ENCODE data around the gene MACIR. TPM values are rescaled to one million over a fixed set of nuclear protein-coding genes. Genes with fewer than 3 reads are reported as not detected.

The MACIR gene
- total RNA-seq, 4 donors from 2014 or later, result 21.7 to 72.8 (median 47.7) TPM

- TF ChIP-seq, protein P1, sequence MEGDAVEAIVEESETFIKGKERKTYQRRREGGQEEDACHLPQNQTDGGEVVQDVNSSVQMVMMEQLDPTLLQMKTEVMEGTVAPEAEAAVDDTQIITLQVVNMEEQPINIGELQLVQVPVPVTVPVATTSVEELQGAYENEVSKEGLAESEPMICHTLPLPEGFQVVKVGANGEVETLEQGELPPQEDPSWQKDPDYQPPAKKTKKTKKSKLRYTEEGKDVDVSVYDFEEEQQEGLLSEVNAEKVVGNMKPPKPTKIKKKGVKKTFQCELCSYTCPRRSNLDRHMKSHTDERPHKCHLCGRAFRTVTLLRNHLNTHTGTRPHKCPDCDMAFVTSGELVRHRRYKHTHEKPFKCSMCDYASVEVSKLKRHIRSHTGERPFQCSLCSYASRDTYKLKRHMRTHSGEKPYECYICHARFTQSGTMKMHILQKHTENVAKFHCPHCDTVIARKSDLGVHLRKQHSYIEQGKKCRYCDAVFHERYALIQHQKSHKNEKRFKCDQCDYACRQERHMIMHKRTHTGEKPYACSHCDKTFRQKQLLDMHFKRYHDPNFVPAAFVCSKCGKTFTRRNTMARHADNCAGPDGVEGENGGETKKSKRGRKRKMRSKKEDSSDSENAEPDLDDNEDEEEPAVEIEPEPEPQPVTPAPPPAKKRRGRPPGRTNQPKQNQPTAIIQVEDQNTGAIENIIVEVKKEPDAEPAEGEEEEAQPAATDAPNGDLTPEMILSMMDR (IDR thresholded peaks at IDR 0.05), result no peak
- TF ChIP-seq POLR2A (IDR thresholded peaks at IDR 0.05) (no peak), POLR2AphosphoS5 (IDR thresholded peaks at IDR 0.05) (no peak), EP300 (IDR thresholded peaks at IDR 0.05; ENCODE audit: low read depth) (no peak)
- WGBS, 2 donors (ENCODE audit: low coverage in 1 of 2), result 96 to 100% methylated on average over 1 of the region's 1 CpG
- intact Hi-C loops (cut with DNase I; ENCODE audit: low total_unique reads), result no loop called here
- H3K4me1 ChIP-seq, result no peaks in the 10 kb centered on the region
- no peak overlapping the region for H3K4me3 ChIP-seq
- no peak for DNase-seq
- no peak overlapping the region for H3K27ac ChIP-seq
- H3K9me3 ChIP-seq, result no peaks in the 10 kb centered on the region
- no peaks in the 10 kb centered on the region for H3K36me3 ChIP-seq
- no peaks in the 10 kb centered on the region for H3K27me3 ChIP-seq
- in situ Hi-C loops (cut with MboI; ENCODE audit: low pct_ligation_motif_present in 1 of 4, low pct_unique_long_range_greater_than_20kb in 1 of 4, low sequenced_read_pairs in 3 of 4), result no loop called here
Measured at GRCh38 chr5:103289024-103289423, 30.5 kb downstream of the MACIR start.

DNA sequence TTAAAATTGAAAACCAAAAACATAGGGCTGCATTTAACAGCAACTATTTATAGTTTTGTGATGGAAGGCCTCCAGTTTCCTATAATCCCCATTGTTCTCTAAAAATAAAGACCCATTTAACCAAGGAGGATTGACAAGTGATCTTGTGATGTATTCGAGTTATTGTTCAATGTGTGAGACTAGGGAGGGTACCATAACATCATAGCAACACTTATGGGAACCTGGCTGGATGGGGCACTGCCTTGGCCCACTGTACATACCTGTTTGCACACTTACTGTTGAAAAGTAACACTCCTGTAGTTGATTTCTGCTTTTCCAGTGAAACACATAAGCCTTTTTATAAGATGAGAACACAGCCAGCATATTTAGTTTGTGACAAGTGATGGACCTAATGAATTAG lies 32.3 kb downstream of the MACIR start:
- intact Hi-C loops (cut with DNase I; ENCODE audit: low total_unique reads), result no loop called here
- no peaks in the 10 kb centered on the region for H3K36me3 ChIP-seq
- TF ChIP-seq EP300 (IDR thresholded peaks at IDR 0.05; ENCODE audit: low read depth), result no peak
- TF ChIP-seq POLR2AphosphoS5 (IDR thresholded peaks at IDR 0.05), result no peak
- TF ChIP-seq, protein P1 (IDR thresholded peaks at IDR 0.05), result no peak
- no peak for TF ChIP-seq POLR2A (IDR thresholded peaks at IDR 0.05)
- H3K27ac ChIP-seq, result no peak overlapping the region
- no peak for DNase-seq
- in situ Hi-C loops (cut with MboI; ENCODE audit: low pct_ligation_motif_present in 1 of 4, low pct_unique_long_range_greater_than_20kb in 1 of 4, low sequenced_read_pairs in 3 of 4), result no loop called here
- H3K4me3 ChIP-seq, result no peak overlapping the region
- H3K9me3 ChIP-seq, result no peaks in the 10 kb centered on the region
- no peaks in the 10 kb centered on the region for H3K4me1 ChIP-seq
- no peaks in the 10 kb centered on the region for H3K27me3 ChIP-seq
- WGBS, 2 donors (ENCODE audit: low coverage in 1 of 2), result 77% methylated on average over 1 of the region's 1 CpG; no CpG with 5 or more reads in 1 of the 2 donors

GRCh38 chr5:103291606-103292005 lies 33.0 kb downstream of the MACIR start:
- H3K36me3 ChIP-seq, result no peaks in the 10 kb centered on the region
- WGBS, 2 donors (ENCODE audit: low coverage in 1 of 2), result 83 to 97% methylated on average over 3 to 4 of the region's 4 CpGs
- no peaks in the 10 kb centered on the region for H3K27me3 ChIP-seq
- intact Hi-C loops (cut with DNase I; ENCODE audit: low total_unique reads), result no loop called here
- no peak overlapping the region for H3K4me3 ChIP-seq
- no peaks in the 10 kb centered on the region for H3K9me3 ChIP-seq
- no peak overlapping the region for H3K27ac ChIP-seq
- no peak for DNase-seq
- no peaks in the 10 kb centered on the region for H3K4me1 ChIP-seq
- in situ Hi-C loops (cut with MboI; ENCODE audit: low pct_ligation_motif_present in 1 of 4, low pct_unique_long_range_greater_than_20kb in 1 of 4, low sequenced_read_pairs in 3 of 4), result no loop called here
- no peak for TF ChIP-seq POLR2A (IDR thresholded peaks at IDR 0.05)
- TF ChIP-seq EP300 (IDR thresholded peaks at IDR 0.05; ENCODE audit: low read depth), result no peak
- TF ChIP-seq POLR2AphosphoS5 (IDR thresholded peaks at IDR 0.05), result no peak
- TF ChIP-seq, protein P1 (IDR thresholded peaks at IDR 0.05), result no peak

- in situ Hi-C loops (cut with MboI; ENCODE audit: low pct_ligation_motif_present in 1 of 4, low pct_unique_long_range_greater_than_20kb in 1 of 4, low sequenced_read_pairs in 3 of 4), result no loop called here
- intact Hi-C loops (cut with DNase I; ENCODE audit: low total_unique reads), result no loop called here
Measured at GRCh38 chr5:103293099-103293498, 34.5 kb downstream of the MACIR start.

More at GRCh38 chr5:103293099-103293498, 34.5 kb downstream of the MACIR start:
- TF ChIP-seq POLR2A (IDR thresholded peaks at IDR 0.05) (no peak), EP300 (IDR thresholded peaks at IDR 0.05; ENCODE audit: low read depth) (no peak), POLR2AphosphoS5 (IDR thresholded peaks at IDR 0.05) (no peak)
- TF ChIP-seq, protein P1 (IDR thresholded peaks at IDR 0.05), result no peak
- Histone ChIP-seq H3K9me3 (no peaks in the 10 kb centered on the region), H3K27me3 (no peaks in the 10 kb centered on the region), H3K27ac (no peak overlapping the region), H3K4me3 (no peak overlapping the region), H3K36me3 (no peaks in the 10 kb centered on the region), H3K4me1 (no peaks in the 10 kb centered on the region)
- no peak for DNase-seq
- 64 to 100% methylated on average over 1 of the region's 1 CpG for WGBS, 2 donors (ENCODE audit: low coverage in 1 of 2)
